Mesenchymal stem cell (in vitro differentiated cells and primary cell): ENCODE results near the gene CYTH4.

Experiments used
- DNase-seq: peaks from one replicate; pipeline ENCODE4 v3.0.0-alpha.2; 2013
- H2AFZ ChIP-seq: one replicate; pipeline ENCODE4 v1.6.1; 2013; ENCODE audit warnings: low read depth, mild to moderate bottlenecking, control low read depth, inconsistent platforms, low read length, moderate library complexity
- H2AK5ac ChIP-seq: 2 replicates; pipeline ENCODE4 v1.6.1; 2013; ENCODE audit warnings: low read length, moderate library complexity, mild to moderate bottlenecking, inconsistent platforms; ENCODE audit not compliant: severe bottlenecking
- H2BK120ac ChIP-seq: one replicate; pipeline ENCODE4 v1.6.1; 2013; ENCODE audit warnings: low read depth, mild to moderate bottlenecking, inconsistent platforms, low read length, moderate library complexity
- H2BK12ac ChIP-seq, 2 experiments: one replicate each; pipeline ENCODE4 v1.6.1; 2013; ENCODE audit warnings: inconsistent platforms in 2 of 2, low read length in 2 of 2, mild to moderate bottlenecking in 2 of 2, moderate library complexity in 2 of 2, control low read depth in 1 of 2
- H2BK15ac ChIP-seq: one replicate; pipeline ENCODE4 v1.6.1; 2013; ENCODE audit warnings: mild to moderate bottlenecking, low read depth, inconsistent platforms; ENCODE audit not compliant: poor library complexity, severe bottlenecking
- H2BK5ac ChIP-seq: 2 replicates; pipeline ENCODE4 v1.6.1; 2013; ENCODE audit warnings: low read depth, mild to moderate bottlenecking, low read length, control low read depth, inconsistent platforms; ENCODE audit not compliant: poor library complexity, severe bottlenecking
- H3K14ac ChIP-seq, 2 experiments: one replicate each; pipeline ENCODE4 v1.6.1; 2013; ENCODE audit warnings: inconsistent platforms in 2 of 2, low read length in 2 of 2, control low read depth in 1 of 2, mild to moderate bottlenecking in 1 of 2, moderate library complexity in 1 of 2
- H3K18ac ChIP-seq, 2 experiments: one replicate each; pipeline ENCODE4 v1.6.1; 2013; ENCODE audit warnings: inconsistent platforms in 2 of 2, low read length in 2 of 2, control low read depth in 1 of 2, low read depth in 1 of 2, mild to moderate bottlenecking in 1 of 2
- H3K23ac ChIP-seq, 2 experiments: one replicate each; pipeline ENCODE4 v1.6.1; 2013; ENCODE audit warnings: inconsistent platforms in 2 of 2, low read length in 2 of 2, mild to moderate bottlenecking in 2 of 2, moderate library complexity in 2 of 2, control low read depth in 1 of 2
- H3K27ac ChIP-seq: 2 replicates; pipeline ENCODE4 v1.5.1; 2013; ENCODE audit warnings: mild to moderate bottlenecking, moderate library complexity, low read length, control low read depth, inconsistent platforms; ENCODE audit not compliant: poor library complexity, severe bottlenecking
- H3K27me3 ChIP-seq, 2 experiments: 2 replicates each; pipeline versions ENCODE4 v1.6.1 to v1.7.0; 2013; ENCODE audit warnings: low read length in 2 of 2, mild to moderate bottlenecking in 2 of 2, moderate library complexity in 2 of 2, control low read depth in 1 of 2, inconsistent platforms in 1 of 2; ENCODE audit not compliant: control insufficient read depth in 1 of 2, insufficient read depth in 1 of 2
- H3K36me3 ChIP-seq, 2 experiments: 2 replicates each; pipeline versions ENCODE4 v1.6.1 to v1.7.0; 2013; ENCODE audit warnings: low read length in 2 of 2, control low read depth in 1 of 2, inconsistent platforms in 1 of 2, low read depth in 1 of 2, mild to moderate bottlenecking in 1 of 2; ENCODE audit not compliant: insufficient read depth in 2 of 2, control insufficient read depth in 1 of 2
- H3K4ac ChIP-seq, 2 experiments: one replicate each; pipeline ENCODE4 v1.6.1; 2013; ENCODE audit warnings: inconsistent platforms in 2 of 2, low read length in 2 of 2, mild to moderate bottlenecking in 2 of 2, moderate library complexity in 2 of 2, control low read depth in 1 of 2, low read depth in 1 of 2
- H3K4me1 ChIP-seq: 2 replicates; pipeline ENCODE4 v1.6.1; 2013; ENCODE audit warnings: low read depth, low read length, control low read depth; ENCODE audit not compliant: control insufficient read depth, insufficient read depth
- H3K4me2 ChIP-seq: 2 replicates; pipeline ENCODE4 v1.6.1; 2013; ENCODE audit warnings: low read length, mild to moderate bottlenecking, inconsistent platforms; ENCODE audit not compliant: poor library complexity, severe bottlenecking
- H3K4me3 ChIP-seq, 2 experiments: 2 replicates each; pipeline versions ENCODE4 v1.5.1 to v1.7.0; 2013; ENCODE audit warnings: low read length in 2 of 2, mild to moderate bottlenecking in 2 of 2, control low read depth in 1 of 2, low read depth in 1 of 2; ENCODE audit not compliant: insufficient read depth in 1 of 2
- H3K79me1 ChIP-seq: replicated peaks from 2 replicates; pipeline ENCODE4 v1.6.1; 2013; ENCODE audit warnings: mild to moderate bottlenecking, control low read depth, low read length, inconsistent platforms; ENCODE audit not compliant: poor library complexity, severe bottlenecking
- H3K9ac ChIP-seq: 2 replicates; pipeline ENCODE4 v1.7.0; 2013; ENCODE audit warnings: mild to moderate bottlenecking, low read length, moderate library complexity
- H3K9me3 ChIP-seq: 2 replicates; pipeline ENCODE4 v1.7.0; 2013; ENCODE audit warnings: mild to moderate bottlenecking, low read length; ENCODE audit not compliant: control insufficient read depth
- H4K8ac ChIP-seq: one replicate; pipeline ENCODE4 v1.6.1; 2013; ENCODE audit warnings: inconsistent platforms, mild to moderate bottlenecking, low read length, moderate library complexity
- H4K91ac ChIP-seq: one replicate; pipeline ENCODE4 v1.6.1; 2013; ENCODE audit warnings: mild to moderate bottlenecking, low read length, inconsistent platforms
- WGBS: methylation state at CpG from one replicate; pipeline ENCODE4 v1.1.7; 2013; ENCODE audit warnings: mixed read lengths; 5-methylcytosine and 5-hydroxymethylcytosine counted together

The CYTH4 gene

GRCh38 chr22:37295213-37295886, 13.0 kb downstream of the CYTH4 start:
- Histone ChIP-seq H3K18ac (no peak overlapping the region), H2AK5ac (no peak overlapping the region), H2BK5ac (no peak overlapping the region), H4K91ac (no peak overlapping the region), H2BK12ac (no peak overlapping the region), H3K36me3 (no peaks in the 10 kb centered on the region), H2AFZ (no peak overlapping the region), H3K4me3 (no peak overlapping the region), H3K27ac (no peak overlapping the region), H3K79me1 (no peaks in the 10 kb centered on the region), H2BK15ac (peak overlapping the region; percentile 60), H3K27me3 (peaks cover 0 to 9% of the 10 kb centered on the region in 2 experiments), H3K9me3 (no peaks in the 10 kb centered on the region), H3K4me2 (no peak overlapping the region), H3K23ac (no peak overlapping the region), H3K9ac (no peak overlapping the region), H4K8ac (no peak overlapping the region), H3K14ac (no peak overlapping the region), H3K4ac (peak overlapping the region in 1 of 2 experiments; percentile 30), H3K4me1 (peaks cover 12% of the 10 kb centered on the region), H2BK120ac (no peak overlapping the region)
- 85% methylated on average over 18 of the region's 18 CpGs for WGBS
- no peak for DNase-seq

DNA sequence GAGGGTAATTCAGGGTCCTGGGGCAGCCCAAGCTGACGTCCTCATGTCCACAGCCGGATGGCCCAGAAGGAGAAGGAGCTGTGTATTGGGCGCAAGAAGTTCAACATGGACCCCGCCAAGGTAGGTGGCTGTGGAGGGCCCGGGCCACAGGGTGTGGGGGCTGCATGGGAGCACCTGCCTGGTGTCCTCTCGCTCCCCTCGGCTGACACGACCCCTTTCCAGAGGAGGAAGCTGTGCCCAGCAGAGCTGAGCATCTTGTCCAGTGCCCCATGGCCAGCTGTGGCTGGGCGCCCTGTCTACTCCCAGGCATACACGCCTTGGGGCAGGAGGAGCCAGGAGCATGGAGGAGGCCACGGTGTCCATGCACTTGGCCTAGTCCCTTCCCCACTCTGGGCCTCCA, 13.6 kb downstream of the CYTH4 start:
- H3K4ac ChIP-seq: no peak overlapping the region
- H3K23ac ChIP-seq: no peak overlapping the region
- no peak overlapping the region for H3K9ac ChIP-seq
- H3K9me3 ChIP-seq: no peaks in the 10 kb centered on the region
- H3K4me3 ChIP-seq: no peak overlapping the region
- 95% methylated on average over 9 of the region's 11 CpGs for WGBS
- H3K4me2 ChIP-seq: no peak overlapping the region
- no peak overlapping the region for H4K8ac ChIP-seq
- H2AFZ ChIP-seq: no peak overlapping the region
- H3K27me3 ChIP-seq: peaks cover 0 to 9% of the 10 kb centered on the region in 2 experiments
- H3K18ac ChIP-seq: peak overlapping the region in 1 of 2 experiments; percentile 29
- H3K79me1 ChIP-seq: no peaks in the 10 kb centered on the region
- no peaks in the 10 kb centered on the region for H3K36me3 ChIP-seq
- no peak overlapping the region for H2AK5ac ChIP-seq
- no peak overlapping the region for H2BK120ac ChIP-seq
- peak overlapping the region in 1 of 2 experiments; percentile 53 for H3K14ac ChIP-seq
- peak overlapping the region in 1 of 2 experiments; percentile 51 for H2BK12ac ChIP-seq
- H3K27ac ChIP-seq: no peak overlapping the region
- H3K4me1 ChIP-seq: peaks cover 12% of the 10 kb centered on the region
- DNase-seq: no peak
- H2BK15ac ChIP-seq: peak overlapping the region; percentile 60
- H2BK5ac ChIP-seq: no peak overlapping the region
- peak overlapping the region; percentile 0 for H4K91ac ChIP-seq

DNA sequence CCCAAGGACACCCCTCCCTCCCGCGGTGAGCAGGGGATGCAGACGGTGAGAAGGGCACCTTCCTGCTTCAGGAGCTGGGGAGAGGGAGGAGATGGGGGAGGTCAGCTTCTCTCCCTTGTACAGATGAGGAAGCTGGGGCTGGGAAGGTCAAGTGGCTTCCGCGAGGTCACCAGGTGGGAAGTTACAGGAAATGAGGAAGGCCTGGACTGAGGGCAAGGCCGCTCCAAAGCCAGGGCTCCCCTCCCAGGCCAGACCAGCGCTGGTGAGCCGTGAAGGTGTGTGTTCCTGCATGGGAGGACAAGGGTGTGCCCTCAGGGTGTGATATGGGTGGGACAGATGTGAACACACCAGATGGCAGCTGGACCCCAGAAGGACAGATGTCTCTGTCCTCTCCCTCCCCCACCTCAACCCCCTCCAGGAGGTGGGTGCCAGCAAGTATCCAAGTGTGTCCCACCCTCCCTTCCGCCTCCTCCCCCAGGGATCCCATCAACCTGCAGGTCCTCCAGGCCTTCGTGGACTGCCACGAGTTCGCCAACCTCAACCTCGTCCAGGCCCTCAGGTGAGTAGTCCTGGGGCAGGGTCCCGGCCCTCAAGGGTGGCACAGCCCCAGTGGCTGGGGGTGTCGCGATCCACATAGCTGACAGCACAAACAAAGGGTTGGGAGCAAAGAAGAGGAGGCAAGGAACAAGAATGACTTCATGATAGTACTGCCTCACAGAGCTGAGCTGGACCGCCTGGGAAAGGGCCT, 16.6 kb downstream of the CYTH4 start:
- peak overlapping the region; percentile 26 to 57 for H2BK12ac ChIP-seq
- no peak overlapping the region for H2BK120ac ChIP-seq
- no peak overlapping the region for H2AK5ac ChIP-seq
- no peak overlapping the region for H3K4me3 ChIP-seq
- peak overlapping the region in 1 of 2 experiments; percentile 13 for H3K18ac ChIP-seq
- no peak overlapping the region for H3K23ac ChIP-seq
- no peak overlapping the region for H2BK5ac ChIP-seq
- no peak overlapping the region for H3K27ac ChIP-seq
- H4K91ac ChIP-seq: peak overlapping the region; percentile 92
- no peak overlapping the region for H3K14ac ChIP-seq
- H3K4ac ChIP-seq: peak overlapping the region in 1 of 2 experiments; percentile 66
- H3K4me2 ChIP-seq: no peak overlapping the region
- H3K9me3 ChIP-seq: no peaks in the 10 kb centered on the region
- H2BK15ac ChIP-seq: peak overlapping the region; percentile 44
- no peak overlapping the region for H2AFZ ChIP-seq
- peaks cover 0 to 6% of the 10 kb centered on the region in 2 experiments for H3K27me3 ChIP-seq
- no peaks in the 10 kb centered on the region for H3K79me1 ChIP-seq
- peak overlapping the region; percentile 33 for H4K8ac ChIP-seq
- no peak overlapping the region for H3K9ac ChIP-seq
- DNase-seq: no peak
- H3K36me3 ChIP-seq: no peaks in the 10 kb centered on the region
- WGBS: 83% methylated on average over 15 of the region's 17 CpGs
- H3K4me1 ChIP-seq: peaks cover 20% of the 10 kb centered on the region

- 95% methylated on average over 4 of the region's 4 CpGs for WGBS
- H2BK12ac ChIP-seq: peak overlapping the region; percentile 70 to 96
- H3K79me1 ChIP-seq: no peaks in the 10 kb centered on the region
- H2BK5ac ChIP-seq: no peak overlapping the region
- H2BK120ac ChIP-seq: no peak overlapping the region
- H3K18ac ChIP-seq: no peak overlapping the region
- no peak overlapping the region for H4K8ac ChIP-seq
- H2AFZ ChIP-seq: no peak overlapping the region
- peak overlapping the region; percentile 31 for H2BK15ac ChIP-seq
- no peak overlapping the region for H3K4me2 ChIP-seq
- no peak for DNase-seq
- H3K9ac ChIP-seq: no peak overlapping the region
- peak overlapping the region; percentile 83 for H4K91ac ChIP-seq
- H3K9me3 ChIP-seq: no peaks in the 10 kb centered on the region
- no peak overlapping the region for H2AK5ac ChIP-seq
- H3K4me1 ChIP-seq: peaks cover 28% of the 10 kb centered on the region
- H3K27ac ChIP-seq: no peak overlapping the region
- H3K36me3 ChIP-seq: no peaks in the 10 kb centered on the region
- H3K4me3 ChIP-seq: no peak overlapping the region
- H3K14ac ChIP-seq: no peak overlapping the region
- no peak overlapping the region for H3K4ac ChIP-seq
- no peaks in the 10 kb centered on the region for H3K27me3 ChIP-seq
- H3K23ac ChIP-seq: no peak overlapping the region
Observed at GRCh38 chr22:37299969-37300509, 17.7 kb downstream of the CYTH4 start.
